Measurements from ENCODE around the gene OVOL2.

The OVOL2 gene

GRCh38 chr20:17999566-17999965 lies 58.1 kb downstream of the OVOL2 start:
- no peak for DNase-seq (ENCODE audit: low read depth)
- TF ChIP-seq, protein P1, sequence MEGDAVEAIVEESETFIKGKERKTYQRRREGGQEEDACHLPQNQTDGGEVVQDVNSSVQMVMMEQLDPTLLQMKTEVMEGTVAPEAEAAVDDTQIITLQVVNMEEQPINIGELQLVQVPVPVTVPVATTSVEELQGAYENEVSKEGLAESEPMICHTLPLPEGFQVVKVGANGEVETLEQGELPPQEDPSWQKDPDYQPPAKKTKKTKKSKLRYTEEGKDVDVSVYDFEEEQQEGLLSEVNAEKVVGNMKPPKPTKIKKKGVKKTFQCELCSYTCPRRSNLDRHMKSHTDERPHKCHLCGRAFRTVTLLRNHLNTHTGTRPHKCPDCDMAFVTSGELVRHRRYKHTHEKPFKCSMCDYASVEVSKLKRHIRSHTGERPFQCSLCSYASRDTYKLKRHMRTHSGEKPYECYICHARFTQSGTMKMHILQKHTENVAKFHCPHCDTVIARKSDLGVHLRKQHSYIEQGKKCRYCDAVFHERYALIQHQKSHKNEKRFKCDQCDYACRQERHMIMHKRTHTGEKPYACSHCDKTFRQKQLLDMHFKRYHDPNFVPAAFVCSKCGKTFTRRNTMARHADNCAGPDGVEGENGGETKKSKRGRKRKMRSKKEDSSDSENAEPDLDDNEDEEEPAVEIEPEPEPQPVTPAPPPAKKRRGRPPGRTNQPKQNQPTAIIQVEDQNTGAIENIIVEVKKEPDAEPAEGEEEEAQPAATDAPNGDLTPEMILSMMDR (IDR thresholded peaks at IDR 0.05; ENCODE audit: insufficient read depth, low read depth, low read length, missing control alignments) = no peak
- H3K4me3 ChIP-seq (ENCODE audit: low read length) = no peak overlapping the region

- DNase-seq (ENCODE audit: low read depth) = no peak
- TF ChIP-seq, protein P1 (IDR thresholded peaks at IDR 0.05; ENCODE audit: insufficient read depth, low read depth, low read length, missing control alignments) = no peak
- no peak overlapping the region for H3K4me3 ChIP-seq (ENCODE audit: low read length)
Observed at GRCh38 chr20:17998446-17998845, 59.3 kb downstream of the OVOL2 start.

- H3K4me3 ChIP-seq (ENCODE audit: low read length) = no peak overlapping the region
- peak; percentile 70 for DNase-seq (ENCODE audit: low read depth)
- TF ChIP-seq, protein P1 (IDR thresholded peaks at IDR 0.05; ENCODE audit: insufficient read depth, low read depth, low read length, missing control alignments) = peak; percentile 98
Observed at GRCh38 chr20:17995967-17996819, 61.5 kb downstream of the OVOL2 start.

GRCh38 chr20:17993546-17993945 lies 64.2 kb downstream of the OVOL2 start:
- H3K4me3 ChIP-seq (ENCODE audit: low read length) = no peak overlapping the region
- TF ChIP-seq, protein P1 (IDR thresholded peaks at IDR 0.05; ENCODE audit: insufficient read depth, low read depth, low read length, missing control alignments) = no peak
- DNase-seq (ENCODE audit: low read depth) = no peak

DNA sequence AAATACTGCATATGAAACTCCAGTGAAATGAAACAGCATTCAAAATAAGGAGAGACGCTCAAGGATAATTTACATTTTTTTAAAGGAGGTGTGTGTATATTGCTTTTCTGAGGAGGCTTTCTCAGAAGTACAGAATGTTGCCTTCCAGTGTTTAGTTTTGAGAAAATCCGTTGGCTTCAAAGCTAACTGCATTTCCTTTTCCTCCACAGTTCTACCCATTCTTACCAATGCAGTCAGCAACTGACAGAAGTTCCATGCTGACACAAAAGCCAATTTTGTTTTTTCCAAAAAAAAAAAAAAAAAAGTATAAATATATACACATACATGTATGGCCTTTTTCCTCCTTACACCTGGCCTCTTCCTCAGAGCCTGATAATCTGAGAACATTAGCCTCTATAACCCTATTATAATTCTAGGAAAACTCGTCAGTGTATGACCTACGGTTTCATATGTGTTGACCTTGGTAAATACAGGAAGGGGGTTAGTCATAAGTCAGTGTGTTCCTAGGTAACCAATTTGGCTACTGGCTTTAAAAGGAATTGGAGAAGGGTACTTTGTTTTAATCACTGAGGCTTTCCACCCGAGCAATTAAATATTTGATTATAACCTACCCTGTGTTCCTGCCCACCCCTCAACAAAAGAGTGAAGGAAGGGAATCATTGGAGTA lies 64.7 kb downstream of the OVOL2 start:
- TF ChIP-seq, protein P1 (IDR thresholded peaks at IDR 0.05; ENCODE audit: insufficient read depth, low read depth, low read length, missing control alignments) = no peak
- H3K4me3 ChIP-seq (ENCODE audit: low read length) = no peak overlapping the region
- peak; percentile 41 for DNase-seq (ENCODE audit: low read depth)

- H3K4me3 ChIP-seq (ENCODE audit: low read length) = no peak overlapping the region
- DNase-seq (ENCODE audit: low read depth) = no peak
- TF ChIP-seq, protein P1 (IDR thresholded peaks at IDR 0.05; ENCODE audit: insufficient read depth, low read depth, low read length, missing control alignments) = no peak
Observed at GRCh38 chr20:17992224-17992637, 65.5 kb downstream of the OVOL2 start.

Data from epithelial cell of esophagus (primary cell).